A549 (cell line): ENCODE data around the gene PRRX2.

Experiments
- EHMT2 ChIP-seq: fragments of 200-600 bp; sonication (generic); IDR thresholded peaks from 2 replicates; pipeline ENCODE4 v1.6.1; 2016; ENCODE audit warnings: antibody characterized with exemption, low read depth, mild to moderate bottlenecking, moderate library complexity
- REST ChIP-seq: fragments of 200-600 bp; sonication (generic); IDR thresholded peaks from 2 replicates; pipeline ENCODE4 v1.6.1; 2016; ENCODE audit warnings: antibody characterized with exemption, mild to moderate bottlenecking, moderate library complexity

- TF ChIP-seq EHMT2 (no peak), REST (no peak)
These were observed 44.7 kb upstream of the PRRX2 start, which contains the start of gene C9orf50 for GRCh38 chr9:129620669-129621295.
